GM12878 (cell line): ENCODE measurements around the gene RASGRF1. TPM values are rescaled to one million over a fixed set of nuclear protein-coding genes. Genes with fewer than 3 reads are reported as not detected.

Experiments
- ATAC-seq: fragments of 200-7000 bp; cut with Tn5 transposase; 3 replicates; pipeline ENCODE4 v1.9.1; 2020; ENCODE audit warnings: mild to moderate bottlenecking, moderate library complexity
- BruUV-seq: library from RNA; stranded (reverse); fragments of 400-500 nt; replicated peaks from 2 replicates; lab custom pipeline; 2021; lab: Mats Ljungman, UMichigan
- CTCF ChIA-PET: fragments of 300-600 bp; sonication (Branson Sonifier 250); formaldehyde crosslinking; extraction: SDS; loops from one replicate; lab custom pipeline; 2021; ENCODE audit warnings: inconsistent platforms; lab: Yijun Ruan, JAX
- POLR2A ChIA-PET: fragments of 350-600 bp; formaldehyde crosslinking; extraction: SDS; loops from one replicate; lab custom pipeline; 2021; ENCODE audit warnings: inconsistent platforms; lab: Charles Lee
- RAD21 ChIA-PET: fragments of 300-600 bp; sonication (Branson Sonifier 250); formaldehyde crosslinking; loops from one replicate; lab custom pipeline; 2023; ENCODE audit warnings: antibody characterized with exemption; ENCODE audit not compliant: unreplicated experiment; lab: Charles Lee
- SMC1A ChIA-PET: fragments of 300-600 bp; sonication (Branson Sonifier 250); formaldehyde crosslinking; loops from one replicate; lab custom pipeline; 2023; ENCODE audit not compliant: unreplicated experiment, uncharacterized antibody; lab: Charles Lee
- DNase-seq: peaks from one replicate; pipeline ENCODE4 v3.0.0-alpha.2; 2011; ENCODE audit warnings: low read depth, low spot score
- FAIRE-seq: peaks from 3 replicates; lab custom pipeline; 2011; peaks lifted over from hg19 to GRCh38; lab: Jason Lieb, UNC
- H2AFZ ChIP-seq: 2 replicates; pipeline ENCODE4 v1.6.0; 2011; ENCODE audit warnings: low read depth, low read length, control low read depth; ENCODE audit not compliant: control insufficient read depth
- H3K27ac ChIP-seq: 2 replicates; pipeline ENCODE4 v1.5.1; 2011; ENCODE audit warnings: control low read depth; ENCODE audit not compliant: control insufficient read depth, insufficient read depth
- H3K27me3 ChIP-seq, 2 experiments: replicated peaks in 1 of 2; 2 replicates each; pipeline versions ENCODE4 v1.6.0 to v1.6.1; 2011; ENCODE audit warnings: low read length in 1 of 2; ENCODE audit not compliant: control insufficient read depth in 2 of 2, insufficient read depth in 2 of 2
- H3K36me3 ChIP-seq, 2 experiments: 2 replicates each; pipeline ENCODE4 v1.5.1; 2011; ENCODE audit warnings: low read length in 1 of 2; ENCODE audit not compliant: control insufficient read depth in 2 of 2, insufficient read depth in 2 of 2
- H3K4me1 ChIP-seq: 2 replicates; pipeline ENCODE4 v1.6.1; 2011; ENCODE audit warnings: mild to moderate bottlenecking, low read length, moderate library complexity, mixed read lengths; ENCODE audit not compliant: control insufficient read depth, insufficient read depth
- H3K4me2 ChIP-seq: 2 replicates; pipeline ENCODE4 v1.6.0; 2011; ENCODE audit warnings: control low read depth; ENCODE audit not compliant: control insufficient read depth, insufficient read depth
- H3K4me3 ChIP-seq: fragments of 200-600 bp; sonication (generic); 2 replicates; pipeline ENCODE4 v1.5.1; 2016
- H3K79me2 ChIP-seq: 2 replicates; pipeline ENCODE4 v1.6.0; 2011; ENCODE audit warnings: low read length; ENCODE audit not compliant: control insufficient read depth, insufficient read depth
- H3K9ac ChIP-seq: 2 replicates; pipeline ENCODE4 v1.8.0; 2011; ENCODE audit warnings: low read length, control low read depth, mixed read lengths; ENCODE audit not compliant: control insufficient read depth, insufficient read depth
- H3K9me3 ChIP-seq: replicated peaks from 3 replicates; pipeline ENCODE4 v1.5.1; 2011; ENCODE audit warnings: mild to moderate bottlenecking, low read length; ENCODE audit not compliant: control insufficient read depth, insufficient read depth
- H4K20me1 ChIP-seq: 2 replicates; pipeline ENCODE4 v1.6.0; 2011; ENCODE audit not compliant: control insufficient read depth, insufficient read depth
- CBX3 ChIP-seq: fragments of 200-600 bp; sonication (generic); IDR thresholded peaks from 2 replicates; pipeline ENCODE4 v1.6.1; 2016; ENCODE audit warnings: low read depth, borderline replicate concordance
- CHD1 ChIP-seq: IDR thresholded peaks from 2 replicates; pipeline ENCODE4 v1.6.1; 2012; ENCODE audit warnings: low read depth, low read length, improper control_type of control experiment
- CREM ChIP-seq: IDR thresholded peaks from 2 replicates; pipeline ENCODE4 v1.6.1; 2014; ENCODE audit warnings: antibody characterized with exemption, low read depth
- FOS ChIP-seq: IDR thresholded peaks from 3 replicates; pipeline ENCODE4 v1.6.1; 2011; ENCODE audit warnings: borderline replicate concordance; ENCODE audit not compliant: insufficient read length; ENCODE audit errors: extremely low read depth
- HDGF ChIP-seq: fragments of 450-650 bp; IDR thresholded peaks from 2 replicates; pipeline ENCODE4 v1.6.1; 2016; ENCODE audit warnings: antibody characterized with exemption
- IRF4 ChIP-seq: IDR thresholded peaks from 2 replicates; pipeline ENCODE4 v1.6.1; 2011; ENCODE audit warnings: low read depth, low read length
- NR2C1 ChIP-seq: fragments of 450-650 bp; IDR thresholded peaks from 2 replicates; pipeline ENCODE4 v1.6.1; 2017; ENCODE audit warnings: antibody characterized with exemption, mild to moderate bottlenecking, moderate library complexity
- SIN3A ChIP-seq: IDR thresholded peaks from 2 replicates; pipeline ENCODE4 v1.6.1; 2012; ENCODE audit warnings: low read depth, low read length, improper control_type of control experiment
- SMAD5 ChIP-seq: IDR thresholded peaks from 2 replicates; pipeline ENCODE4 v1.6.1; 2016; ENCODE audit warnings: antibody characterized with exemption, low read depth
- SMC3 ChIP-seq: IDR thresholded peaks from 2 replicates; pipeline ENCODE4 v1.6.1; 2011; ENCODE audit warnings: low read length, improper control_type of control experiment, borderline replicate concordance
- SPI1 ChIP-seq: IDR thresholded peaks from 2 replicates; pipeline ENCODE4 v1.6.1; 2011; ENCODE audit warnings: low read depth, mild to moderate bottlenecking, low read length, moderate library complexity, borderline replicate concordance; ENCODE audit not compliant: insufficient read depth
- TARDBP ChIP-seq: IDR thresholded peaks from 2 replicates; pipeline ENCODE4 v1.6.1; 2016; ENCODE audit warnings: borderline replicate concordance
- YY1 ChIP-seq: IDR thresholded peaks from 2 replicates; pipeline ENCODE4 v1.6.1; 2011; ENCODE audit warnings: low read depth, mild to moderate bottlenecking, low read length
- ZNF274 ChIP-seq: IDR thresholded peaks from one replicate; pipeline ENCODE4 v1.8.0; 2011; ENCODE audit not compliant: insufficient read length, insufficient read depth
- WGBS: methylation state at CpG from one replicate; pipeline ENCODE4 v1.1.6; 2016; ENCODE audit warnings: low lambda C conversion rate; ENCODE audit not compliant: insufficient replicate concordance, insufficient coverage; ENCODE audit errors: missing lambda C conversion rate; 5-methylcytosine and 5-hydroxymethylcytosine counted together
- in situ Hi-C: fragments of 300-500 bp; cut with MboI; formaldehyde crosslinking; loops from 9 replicates; pipeline ENCODE4 v1.14.3; 2018; ENCODE audit warnings: mixed read lengths
- intact Hi-C: fragments of 100-400 bp; cut with micrococcal nuclease; formaldehyde crosslinking; loops from one replicate; pipeline ENCODE4 v1.14.2; 2022; ENCODE audit not compliant: unreplicated experiment
- polyA plus RNA-seq, 11 experiments: library from polyadenylated mRNA; depleted of rRNA in 4 of 11; unstranded in 6 of 11; stranded (reverse) in 5 of 11; fragments of >200 nt; fragmentation: Nextera tagmentation in 4 of 11; fragmentation: Illumina TruSeq in 1 of 11; extraction: Ambion mirVana in 4 of 11; extraction: Trizol in 1 of 11; gene quantifications; 1 replicate in 1 of 11; 2 replicates in 10 of 11; pipeline versions ENCODE4 v1.2.1 to v1.2.3, GENCODE V29; 2011 to 2016; ENCODE audit warnings: inconsistent platforms in 2 of 11, missing spikeins in 2 of 11, low read depth in 1 of 11
- total RNA-seq, 4 experiments: library from RNA; depleted of rRNA in 3 of 4; stranded (reverse); fragments of >200 nt in 3 of 4; fragmentation: Illumina TruSeq in 1 of 4; extraction: Trizol in 1 of 4; gene quantifications; 2 replicates each; pipeline versions ENCODE4 v1.2.1 to v1.2.3, GENCODE V29; 2013 to 2021
- TF ChIP-seq, protein P1 (sequence below): IDR thresholded peaks from 2 replicates; pipeline ENCODE4 v1.6.1; 2011; ENCODE audit warnings: borderline replicate concordance, low read depth, mild to moderate bottlenecking, moderate library complexity, mixed read lengths, low read length; ENCODE audit not compliant: insufficient read depth; ENCODE audit errors: extremely low read length
- TF ChIP-seq, protein P2 (sequence below): fragments of 450-650 bp; IDR thresholded peaks from 2 replicates; pipeline ENCODE4 v1.6.1; 2017; ENCODE audit warnings: antibody characterized with exemption, mild to moderate bottlenecking, moderate library complexity
- TF ChIP-seq, protein P3 (sequence below): IDR thresholded peaks from 2 replicates; pipeline ENCODE4 v1.6.1; 2011; ENCODE audit warnings: low read depth, mild to moderate bottlenecking, low read length, moderate library complexity, borderline replicate concordance; ENCODE audit errors: extremely low read depth
- TF ChIP-seq, protein P4 (sequence below): fragments of 450-650 bp; IDR thresholded peaks from 2 replicates; pipeline ENCODE4 v1.6.1; 2018; ENCODE audit warnings: mild to moderate bottlenecking, low read depth, moderate library complexity; ENCODE audit not compliant: partially characterized antibody

Gene RASGRF1
- total and polyA plus RNA-seq, 10 of the 15 experiments (the other 5 are each of a cell fraction or from before 2014, with no cell fraction given), result 0.20 to 1.9 (median 0.86) TPM

DNA sequence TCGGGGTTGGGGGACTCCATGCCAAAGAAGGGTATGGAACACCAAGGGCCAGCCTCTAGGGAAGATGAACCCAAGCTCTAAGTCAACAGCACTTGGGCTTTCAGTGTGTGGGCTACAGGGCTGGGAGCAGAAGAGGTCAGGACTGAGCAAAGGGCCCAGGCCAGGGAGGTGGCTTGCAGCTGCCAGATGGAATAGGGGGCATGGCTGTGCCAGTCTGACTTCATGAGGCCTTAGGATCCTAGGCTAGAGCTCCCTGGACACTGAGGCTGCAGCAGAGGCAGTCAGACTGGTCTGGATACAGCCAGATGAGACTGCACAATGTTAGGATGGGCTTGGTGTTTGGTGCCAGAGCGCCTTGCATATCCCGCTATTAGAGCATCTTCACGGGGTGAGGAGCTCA, 3.8 kb downstream of the RASGRF1 start:
- H3K9ac ChIP-seq, result no peak overlapping the region
- H3K27me3 ChIP-seq, result peaks cover 11 to 14% of the 10 kb centered on the region in 2 experiments
- no peak for FAIRE-seq
- TF ChIP-seq, protein P1, sequence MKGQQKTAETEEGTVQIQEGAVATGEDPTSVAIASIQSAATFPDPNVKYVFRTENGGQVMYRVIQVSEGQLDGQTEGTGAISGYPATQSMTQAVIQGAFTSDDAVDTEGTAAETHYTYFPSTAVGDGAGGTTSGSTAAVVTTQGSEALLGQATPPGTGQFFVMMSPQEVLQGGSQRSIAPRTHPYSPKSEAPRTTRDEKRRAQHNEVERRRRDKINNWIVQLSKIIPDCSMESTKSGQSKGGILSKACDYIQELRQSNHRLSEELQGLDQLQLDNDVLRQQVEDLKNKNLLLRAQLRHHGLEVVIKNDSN, result no peak
- TF ChIP-seq SMAD5, result no peak
- TF ChIP-seq CREM, result no peak
- TF ChIP-seq NR2C1, result no peak
- TF ChIP-seq SMC3, result no peak
- TF ChIP-seq, protein P2, sequence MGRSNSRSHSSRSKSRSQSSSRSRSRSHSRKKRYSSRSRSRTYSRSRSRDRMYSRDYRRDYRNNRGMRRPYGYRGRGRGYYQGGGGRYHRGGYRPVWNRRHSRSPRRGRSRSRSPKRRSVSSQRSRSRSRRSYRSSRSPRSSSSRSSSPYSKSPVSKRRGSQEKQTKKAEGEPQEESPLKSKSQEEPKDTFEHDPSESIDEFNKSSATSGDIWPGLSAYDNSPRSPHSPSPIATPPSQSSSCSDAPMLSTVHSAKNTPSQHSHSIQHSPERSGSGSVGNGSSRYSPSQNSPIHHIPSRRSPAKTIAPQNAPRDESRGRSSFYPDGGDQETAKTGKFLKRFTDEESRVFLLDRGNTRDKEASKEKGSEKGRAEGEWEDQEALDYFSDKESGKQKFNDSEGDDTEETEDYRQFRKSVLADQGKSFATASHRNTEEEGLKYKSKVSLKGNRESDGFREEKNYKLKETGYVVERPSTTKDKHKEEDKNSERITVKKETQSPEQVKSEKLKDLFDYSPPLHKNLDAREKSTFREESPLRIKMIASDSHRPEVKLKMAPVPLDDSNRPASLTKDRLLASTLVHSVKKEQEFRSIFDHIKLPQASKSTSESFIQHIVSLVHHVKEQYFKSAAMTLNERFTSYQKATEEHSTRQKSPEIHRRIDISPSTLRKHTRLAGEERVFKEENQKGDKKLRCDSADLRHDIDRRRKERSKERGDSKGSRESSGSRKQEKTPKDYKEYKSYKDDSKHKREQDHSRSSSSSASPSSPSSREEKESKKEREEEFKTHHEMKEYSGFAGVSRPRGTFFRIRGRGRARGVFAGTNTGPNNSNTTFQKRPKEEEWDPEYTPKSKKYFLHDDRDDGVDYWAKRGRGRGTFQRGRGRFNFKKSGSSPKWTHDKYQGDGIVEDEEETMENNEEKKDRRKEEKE, result no peak
- no peak for TF ChIP-seq SPI1
- no peak for TF ChIP-seq TARDBP
- no peak for TF ChIP-seq CHD1
- TF ChIP-seq IRF4, result no peak
- no peak for TF ChIP-seq HDGF
- no peak for TF ChIP-seq CBX3
- no peak for TF ChIP-seq YY1
- no peak for TF ChIP-seq FOS
- TF ChIP-seq SIN3A, result no peak
- TF ChIP-seq, protein P3, sequence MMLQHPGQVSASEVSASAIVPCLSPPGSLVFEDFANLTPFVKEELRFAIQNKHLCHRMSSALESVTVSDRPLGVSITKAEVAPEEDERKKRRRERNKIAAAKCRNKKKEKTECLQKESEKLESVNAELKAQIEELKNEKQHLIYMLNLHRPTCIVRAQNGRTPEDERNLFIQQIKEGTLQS, result no peak
- no peak for TF ChIP-seq ZNF274
- TF ChIP-seq, protein P4, sequence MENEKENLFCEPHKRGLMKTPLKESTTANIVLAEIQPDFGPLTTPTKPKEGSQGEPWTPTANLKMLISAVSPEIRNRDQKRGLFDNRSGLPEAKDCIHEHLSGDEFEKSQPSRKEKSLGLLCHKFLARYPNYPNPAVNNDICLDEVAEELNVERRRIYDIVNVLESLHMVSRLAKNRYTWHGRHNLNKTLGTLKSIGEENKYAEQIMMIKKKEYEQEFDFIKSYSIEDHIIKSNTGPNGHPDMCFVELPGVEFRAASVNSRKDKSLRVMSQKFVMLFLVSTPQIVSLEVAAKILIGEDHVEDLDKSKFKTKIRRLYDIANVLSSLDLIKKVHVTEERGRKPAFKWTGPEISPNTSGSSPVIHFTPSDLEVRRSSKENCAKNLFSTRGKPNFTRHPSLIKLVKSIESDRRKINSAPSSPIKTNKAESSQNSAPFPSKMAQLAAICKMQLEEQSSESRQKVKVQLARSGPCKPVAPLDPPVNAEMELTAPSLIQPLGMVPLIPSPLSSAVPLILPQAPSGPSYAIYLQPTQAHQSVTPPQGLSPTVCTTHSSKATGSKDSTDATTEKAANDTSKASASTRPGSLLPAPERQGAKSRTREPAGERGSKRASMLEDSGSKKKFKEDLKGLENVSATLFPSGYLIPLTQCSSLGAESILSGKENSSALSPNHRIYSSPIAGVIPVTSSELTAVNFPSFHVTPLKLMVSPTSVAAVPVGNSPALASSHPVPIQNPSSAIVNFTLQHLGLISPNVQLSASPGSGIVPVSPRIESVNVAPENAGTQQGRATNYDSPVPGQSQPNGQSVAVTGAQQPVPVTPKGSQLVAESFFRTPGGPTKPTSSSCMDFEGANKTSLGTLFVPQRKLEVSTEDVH, result no peak
- no peak overlapping the region for H2AFZ ChIP-seq
- intact Hi-C loops (no loop called here), in situ Hi-C loops (no loop called here)
- ChIA-PET SMC1A (no interaction called here), CTCF (interaction anchor here (1.1 kb wide), 1 partner anchor 98 kb away, joined by 3 read pairs; no protein-coding TSS in a partner anchor), RAD21 (no interaction called here), POLR2A (no interaction called here)
- no peak overlapping the region for H3K4me3 ChIP-seq
- no peaks in the 10 kb centered on the region; the same call in 1 of the 2 replicates for H3K4me1 ChIP-seq
- H3K27ac ChIP-seq, result no peak overlapping the region
- BruUV-seq, result no TSS peak
- H4K20me1 ChIP-seq, result no peaks in the 10 kb centered on the region
- H3K4me2 ChIP-seq, result no peak overlapping the region
- no peaks in the 10 kb centered on the region; the same call in 1 of the 3 replicates for H3K9me3 ChIP-seq
- no peaks in the 10 kb centered on the region for H3K36me3 ChIP-seq
- ATAC-seq, result no peak
- H3K79me2 ChIP-seq, result no peaks in the 10 kb centered on the region
- WGBS, result 60% methylated on average over 4 of the region's 4 CpGs
- DNase-seq, result no peak
